Right ventricle myocardium superior (tissue), 1 donor: ENCODE data around the gene TXLNG. TPM values are rescaled to one million over a fixed set of nuclear protein-coding genes. Genes with fewer than 3 reads are reported as not detected.
"Not testable (repeated sequence)": the region's sequence is repeated elsewhere in the genome, so short reads cannot be mapped to it uniquely, and the experiment has no call there.

Source experiments
- ATAC-seq: fragments of 200-7000 bp; cut with Tn5 transposase; one replicate; pipeline ENCODE4 v1.9.1; 2020; ENCODE audit warnings: mild to moderate bottlenecking; ENCODE audit not compliant: poor library complexity
- DNase-seq: peaks from one replicate; pipeline ENCODE4 v3.0.0-alpha.2; 2020
- intact Hi-C: fragments of 100-400 bp; cut with DNase I; formaldehyde crosslinking; loops from one replicate; pipeline ENCODE4 v1.11.2; 2022
- total RNA-seq: library from RNA; stranded (reverse); fragmentation: NEBNext Ultra II Directional; extraction: Animal tissue kit (Norgen Biotek cat#: 25700); gene quantifications from one replicate; pipeline ENCODE4 v1.2.1, GENCODE V29; 2021
- donor health status: DM: no; HTN: yes; CAD: no; lungs with severe emphysema.

The TXLNG gene
- total RNA-seq, 1 donor from 2014 or later = 4.5 TPM

DNA sequence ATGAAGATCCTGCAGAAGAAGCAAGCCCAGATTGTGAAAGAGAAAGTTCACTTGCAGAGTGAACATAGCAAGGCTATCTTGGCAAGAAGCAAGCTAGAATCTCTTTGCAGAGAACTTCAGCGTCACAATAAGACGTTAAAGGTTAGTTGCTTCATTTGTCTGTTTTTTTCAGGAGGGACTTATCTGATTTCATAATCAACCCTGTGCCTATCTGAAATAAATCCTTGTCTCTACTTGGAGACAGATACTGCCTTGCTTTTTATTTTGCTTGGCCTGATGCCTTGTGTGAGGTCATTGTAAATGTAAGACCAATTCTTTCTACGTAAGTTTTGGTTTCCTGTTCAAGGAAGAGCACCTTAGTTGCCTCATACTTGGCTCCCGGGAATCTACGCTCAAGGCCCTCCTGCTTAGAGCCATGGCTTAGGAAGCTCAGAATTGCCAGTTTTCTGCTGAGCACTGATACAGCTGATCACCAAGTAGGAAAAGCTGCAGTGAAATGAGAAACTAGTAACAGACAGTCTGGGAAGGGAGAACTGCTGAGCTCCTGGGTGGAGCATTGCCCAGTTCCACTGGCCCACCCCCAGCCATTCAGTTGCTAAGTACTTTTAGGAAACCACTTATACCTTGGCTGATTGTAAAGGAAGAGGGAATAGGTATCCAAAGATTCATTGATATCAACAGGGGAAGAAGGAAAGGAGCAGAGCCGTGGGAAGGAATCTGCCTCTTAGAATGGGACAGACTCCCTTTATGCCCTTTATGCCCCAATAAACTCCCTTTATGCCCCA is 42.0 kb downstream of the TXLNG start:
- intact Hi-C loops = loop anchor here (5.0 kb wide), 1 partner anchor 219 kb away; no protein-coding TSS in a partner anchor
- no peak for DNase-seq
- peak; percentile 68 for ATAC-seq

GRCh38 chrX:16832301-16832700 is 46.0 kb downstream of the TXLNG start:
- ATAC-seq (no peak), DNase-seq (no peak)
- intact Hi-C loops = no loop called here

GRCh38 chrX:16834806-16835205 is 48.5 kb downstream of the TXLNG start:
- ATAC-seq (no peak), DNase-seq (no peak)
- intact Hi-C loops = no loop called here

- no peak for ATAC-seq
Observed at GRCh38 chrX:16836371-16836770, 50.1 kb downstream of the TXLNG start.

DNA sequence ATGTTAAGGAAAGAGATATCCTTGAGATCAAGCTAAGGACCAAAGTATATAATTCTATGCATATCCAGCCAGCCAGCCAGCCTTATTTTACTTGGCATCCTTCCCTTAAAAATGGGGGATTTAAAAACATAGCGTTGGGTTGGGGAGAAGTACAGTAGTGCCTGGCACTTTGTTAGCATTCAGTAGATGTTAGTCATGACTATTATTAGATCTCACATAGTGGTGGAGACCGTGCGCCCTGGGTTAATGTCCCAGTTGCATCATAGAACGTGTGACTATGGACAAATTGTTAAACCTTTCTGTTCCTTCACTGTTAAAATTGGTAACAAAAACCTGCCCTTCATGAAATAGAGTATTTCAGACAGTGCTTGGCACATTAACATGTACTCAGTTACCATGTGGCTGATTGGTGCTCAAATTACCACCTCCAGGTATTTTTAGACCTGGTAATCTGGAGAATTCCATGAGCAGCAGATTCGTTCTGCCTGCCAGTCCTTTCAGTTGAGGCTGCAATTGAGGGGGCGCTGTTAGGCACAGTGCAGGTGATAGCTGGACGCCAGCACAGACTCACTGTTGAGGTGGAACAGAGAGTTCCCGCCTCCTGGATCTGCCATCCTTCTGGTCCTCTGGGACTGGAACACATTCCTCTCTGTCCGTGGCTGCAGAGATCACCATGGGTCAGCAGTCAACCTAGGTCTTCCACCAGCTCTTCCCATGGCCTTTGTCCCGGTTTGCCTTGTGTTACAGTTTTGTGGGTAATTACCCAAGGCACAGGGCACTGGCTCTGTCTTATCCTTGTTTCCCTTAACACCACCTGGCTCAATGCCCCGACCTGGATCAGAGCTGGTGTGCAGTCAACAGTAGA is 52.2 kb downstream of the TXLNG start:
- DNase-seq (no peak), ATAC-seq (peak; percentile 74)
- intact Hi-C loops = no loop called here

More at GRCh38 chrX:16836371-16836770, 50.1 kb downstream of the TXLNG start:
- DNase-seq = no peak
- intact Hi-C loops = no loop called here

DNA sequence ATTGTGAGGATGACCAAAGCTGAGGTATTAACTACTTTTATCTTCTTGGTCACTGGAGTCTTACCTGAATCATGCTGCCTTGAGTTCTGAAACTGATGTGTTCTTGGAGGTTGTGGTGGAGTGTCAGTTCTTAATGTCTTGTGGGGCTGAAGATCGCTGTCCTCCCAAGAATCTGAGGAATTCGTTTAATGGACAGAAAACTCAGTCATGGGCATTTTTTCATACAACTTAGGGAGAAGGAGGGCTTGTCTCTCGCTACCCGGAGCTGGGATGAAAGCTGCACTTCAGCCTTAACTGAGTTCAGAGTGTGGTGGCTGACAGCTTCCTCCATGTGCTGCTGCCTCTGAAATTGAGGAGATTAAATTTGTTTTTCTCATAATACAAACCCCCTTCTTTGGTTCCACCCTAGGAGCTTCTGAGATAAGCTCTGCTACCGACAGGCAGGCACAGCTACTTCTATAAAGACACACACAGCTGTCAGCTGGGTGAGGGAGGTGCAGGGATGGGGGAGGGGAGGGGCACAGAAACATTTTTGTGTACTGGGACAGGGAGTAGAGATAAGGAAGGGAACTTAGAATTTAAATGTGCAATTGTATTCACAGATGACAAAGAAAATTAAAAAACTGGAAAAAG is 53.1 kb downstream of the TXLNG start:
- ATAC-seq (peak; percentile 31), DNase-seq (no peak)
- intact Hi-C loops = no loop called here

DNA sequence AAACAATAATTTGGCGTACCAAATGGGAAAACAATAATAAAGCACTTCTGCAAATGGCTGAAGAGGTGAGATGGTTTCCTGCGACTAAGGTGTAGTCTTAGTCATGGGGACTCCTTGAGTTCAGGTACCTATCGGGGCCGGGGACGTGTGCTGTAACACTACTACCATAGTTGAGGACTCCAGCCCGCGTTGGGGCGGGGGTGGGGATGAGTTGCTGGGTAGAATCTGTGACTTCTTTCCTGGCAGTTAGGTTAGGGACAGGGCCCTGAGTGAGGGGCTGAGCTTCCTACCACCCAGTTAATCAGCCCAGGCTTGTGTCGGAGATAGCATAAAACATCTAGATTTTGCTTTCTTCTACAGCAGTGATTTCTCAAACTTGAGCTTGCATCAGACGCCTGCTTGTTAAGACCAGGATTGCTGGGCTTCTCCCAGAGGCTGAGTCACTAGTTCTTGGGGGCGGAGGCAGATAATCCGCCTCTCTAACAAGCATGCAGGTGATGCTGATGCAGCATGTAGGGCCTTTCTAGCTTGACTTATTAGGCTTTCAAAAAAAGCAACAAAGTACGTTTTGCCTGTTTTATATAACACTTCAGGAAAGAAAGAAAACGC is 53.7 kb downstream of the TXLNG start:
- DNase-seq = no peak
- no peak for ATAC-seq
- intact Hi-C loops = no loop called here

GRCh38 chrX:16842684-16843083 is 56.4 kb downstream of the TXLNG start:
- ATAC-seq = no peak

DNA sequence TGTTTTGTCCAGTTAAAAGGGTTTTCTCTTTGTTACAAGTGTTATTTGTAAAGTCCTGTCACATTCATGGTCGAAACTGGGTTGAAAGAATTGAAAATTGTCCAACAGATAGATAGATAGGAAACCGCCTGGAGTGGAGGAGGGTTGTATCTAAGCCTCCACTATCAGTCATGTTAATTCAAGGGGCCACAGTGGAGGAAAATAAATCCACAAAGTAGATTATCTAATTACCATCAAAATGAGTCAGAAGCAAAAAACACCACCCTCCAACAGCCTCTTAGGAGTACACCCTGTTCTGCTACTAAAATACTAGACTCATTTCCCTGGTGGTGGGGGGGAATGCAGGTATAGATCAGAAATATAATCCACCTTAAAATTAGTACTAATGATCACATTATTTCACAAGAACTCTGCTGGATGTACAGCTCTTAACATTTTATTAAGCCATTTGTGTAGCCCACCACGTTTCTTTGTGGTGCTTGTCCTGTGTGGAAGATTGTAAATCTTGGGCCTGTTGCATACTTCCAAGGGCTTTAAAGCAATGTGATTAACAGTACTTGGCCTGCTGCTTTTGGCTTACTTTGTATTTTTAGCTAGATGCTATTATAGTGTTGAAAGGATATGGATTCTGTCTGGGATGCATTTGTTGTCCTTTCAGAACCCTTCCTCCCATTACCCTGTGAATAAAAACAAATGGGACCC is 57.1 kb downstream of the TXLNG start:
- intact Hi-C loops = no loop called here
- no peak for DNase-seq
- ATAC-seq = no peak

More at GRCh38 chrX:16842684-16843083, 56.4 kb downstream of the TXLNG start:
- intact Hi-C loops = no loop called here
- DNase-seq = no peak

DNA sequence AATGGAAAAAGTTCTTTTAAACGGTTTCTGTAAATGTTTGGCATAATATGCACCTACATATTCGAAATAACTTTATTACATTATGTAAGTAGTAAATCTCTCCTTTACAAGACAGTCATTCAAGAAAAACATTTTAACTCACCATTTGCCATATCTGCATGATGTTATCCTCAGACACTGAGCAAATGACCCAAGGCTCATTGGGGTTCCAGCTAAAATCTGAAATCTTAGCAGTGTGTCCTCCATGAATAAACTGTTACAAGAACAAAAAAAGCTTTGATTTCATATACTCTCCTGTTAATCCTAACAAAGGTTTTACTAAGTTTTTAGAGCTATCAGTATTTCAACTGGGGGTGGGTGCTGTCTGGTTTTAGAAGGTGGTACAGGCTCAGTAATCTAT is 59.4 kb downstream of the TXLNG start:
- intact Hi-C loops = no loop called here
- DNase-seq (no peak), ATAC-seq (no peak)

GRCh38 chrX:16848541-16848940 is 62.3 kb downstream of the TXLNG start:
- DNase-seq (no peak), ATAC-seq (no peak)
- intact Hi-C loops = no loop called here

GRCh38 chrX:16851421-16851820 is 65.2 kb downstream of the TXLNG start:
- intact Hi-C loops = no loop called here
- DNase-seq = no peak
- ATAC-seq = no peak

DNA sequence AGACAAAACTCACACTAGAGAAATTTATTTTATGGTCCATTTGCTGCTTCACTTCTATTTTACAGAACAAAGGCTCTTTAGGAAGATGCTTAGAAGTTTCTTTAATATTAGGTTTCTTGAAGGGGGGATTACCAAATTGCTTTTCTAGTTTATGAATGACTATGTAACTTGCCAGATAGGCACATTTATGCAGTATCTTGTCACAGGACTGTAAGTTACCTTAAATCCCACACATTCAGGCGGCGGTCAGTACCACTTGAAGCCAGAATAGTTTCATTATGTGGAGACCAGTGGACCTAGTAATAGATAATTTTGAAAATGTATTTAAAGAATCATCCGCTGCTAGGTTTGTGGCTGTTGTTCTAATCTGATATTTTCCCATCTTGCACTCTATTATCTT is 65.6 kb downstream of the TXLNG start:
- intact Hi-C loops = no loop called here
- no peak for DNase-seq
- ATAC-seq = no peak

- DNase-seq = no peak
- intact Hi-C loops = no loop called here
- ATAC-seq = no peak
Observed at GRCh38 chrX:16852617-16853179, 66.4 kb downstream of the TXLNG start.

DNA sequence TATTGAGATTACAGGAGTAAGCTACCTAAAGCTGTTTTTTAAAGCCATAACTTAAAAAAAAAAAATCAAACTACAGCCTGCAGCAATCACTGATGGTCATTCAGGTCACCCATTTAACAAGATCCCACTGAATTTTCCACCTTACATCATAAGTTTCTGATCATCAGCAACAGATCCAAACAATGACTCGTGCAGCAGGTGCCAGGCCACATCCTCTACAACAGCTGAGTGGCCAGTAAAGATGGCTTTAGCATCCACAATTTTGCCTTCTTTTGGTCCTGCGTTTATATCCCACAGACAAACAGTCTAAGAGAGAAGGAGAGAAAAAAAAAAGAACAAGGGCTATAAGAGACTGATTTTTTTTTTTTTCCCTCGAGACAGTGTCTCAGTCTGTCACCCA is 67.3 kb downstream of the TXLNG start:
- DNase-seq (no peak), ATAC-seq (no peak)
- intact Hi-C loops = no loop called here

GRCh38 chrX:16855363-16856075 is 69.3 kb downstream of the TXLNG start:
- DNase-seq (no peak), ATAC-seq (no peak)
- intact Hi-C loops = no loop called here

GRCh38 chrX:16856076-16856404 is 69.8 kb downstream of the TXLNG start:
- DNase-seq, ATAC-seq, intact Hi-C loops: not testable (repeated sequence)

DNA sequence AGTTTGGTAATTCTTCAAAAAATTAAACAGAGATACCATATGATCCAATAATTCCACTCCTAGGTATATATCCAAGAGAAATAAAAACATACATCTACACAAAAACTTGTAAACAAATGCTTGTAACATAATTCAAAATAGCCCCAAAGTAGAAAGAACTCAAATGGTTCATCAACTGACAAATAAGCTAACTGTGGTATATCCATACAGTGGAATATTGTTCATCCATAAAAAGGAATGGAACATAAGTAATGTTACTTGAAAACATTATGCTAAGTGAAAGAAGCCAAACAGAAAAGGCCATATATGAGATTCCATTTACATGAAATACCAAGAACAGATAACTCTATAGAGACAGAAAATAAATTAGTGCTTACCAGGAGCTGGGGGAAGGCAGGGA is 70.5 kb downstream of the TXLNG start:
- ATAC-seq = no peak
- intact Hi-C loops = no loop called here

More for the DNA sequence above, 70.5 kb downstream of the TXLNG start:
- no peak for DNase-seq
